DMS153 treated with DMSO at 0.1 percent for 48 hours (cell line): ENCODE measurements around the gene PHF13.
"Not testable (repeated sequence)": the region's sequence is repeated elsewhere in the genome, so short reads cannot be mapped to it uniquely, and the experiment has no call there.

Experiments
- DNase-seq: peaks from one replicate; lab custom pipeline; 2025; ENCODE audit not compliant: unreplicated experiment; lab: John Stamatoyannopoulos, UW

The PHF13 gene

GRCh38 chr1:6586404-6586816, 27.1 kb upstream of the PHF13 start:
- DNase-seq, result no peak

GRCh38 chr1:6587261-6588005, 26.1 kb upstream of the PHF13 start:
- DNase-seq, result no peak

GRCh38 chr1:6588128-6588892, 25.2 kb upstream of the PHF13 start:
- no peak for DNase-seq

GRCh38 chr1:6588893-6589520, 24.5 kb upstream of the PHF13 start:
- no peak for DNase-seq

- no peak for DNase-seq
These were observed 23.5 kb upstream of the PHF13 start for GRCh38 chr1:6590046-6590445.

- DNase-seq, result no peak
These were observed 22.3 kb upstream of the PHF13 start for GRCh38 chr1:6591222-6591621.

GRCh38 chr1:6591644-6592043, 21.9 kb upstream of the PHF13 start:
- no peak for DNase-seq

- DNase-seq, result no peak
These were observed 21.1 kb upstream of the PHF13 start for GRCh38 chr1:6592441-6592840.

GRCh38 chr1:6592865-6593593, 20.5 kb upstream of the PHF13 start:
- no peak for DNase-seq

- DNase-seq, result no peak
These were observed 19.7 kb upstream of the PHF13 start for GRCh38 chr1:6593810-6594209.

GRCh38 chr1:6594977-6595740, 18.4 kb upstream of the PHF13 start:
- DNase-seq, result no peak

GRCh38 chr1:6596351-6596750, 17.2 kb upstream of the PHF13 start:
- no peak for DNase-seq

GRCh38 chr1:6596886-6597776, 16.4 kb upstream of the PHF13 start:
- DNase-seq, result no peak

GRCh38 chr1:6597777-6598131, 15.8 kb upstream of the PHF13 start:
- no peak for DNase-seq

GRCh38 chr1:6599141-6599975, 14.2 kb upstream of the PHF13 start:
- DNase-seq, result no peak

GRCh38 chr1:6599991-6600390, 13.5 kb upstream of the PHF13 start:
- DNase-seq, result not testable (repeated sequence)

- DNase-seq, result no peak
These were observed 13.0 kb upstream of the PHF13 start for GRCh38 chr1:6600410-6601048.
